ENCODE data around the gene METTL26.

The METTL26 gene

GRCh38 chr16:595094-595528 lies 41.0 kb downstream of the METTL26 start:
- DNase-seq, result no peak
- intact Hi-C loops (cut with DNase I; ENCODE audit: low total_unique reads), result no loop called here
- Histone ChIP-seq H3K27ac (no peak overlapping the region), H3K9me3 (no peaks in the 10 kb centered on the region), H3K4me1 (peaks cover 0 to 48% (median 25%) of the 10 kb centered on the region in 4 donors), H3K36me3 (peaks cover 0 to 41% (median 9%) of the 10 kb centered on the region in 3 donors), H3K27me3 (no peaks in the 10 kb centered on the region), H3K4me3 (no peak overlapping the region)
- no peak for TF ChIP-seq CTCF (IDR thresholded peaks at IDR 0.05)

DNA sequence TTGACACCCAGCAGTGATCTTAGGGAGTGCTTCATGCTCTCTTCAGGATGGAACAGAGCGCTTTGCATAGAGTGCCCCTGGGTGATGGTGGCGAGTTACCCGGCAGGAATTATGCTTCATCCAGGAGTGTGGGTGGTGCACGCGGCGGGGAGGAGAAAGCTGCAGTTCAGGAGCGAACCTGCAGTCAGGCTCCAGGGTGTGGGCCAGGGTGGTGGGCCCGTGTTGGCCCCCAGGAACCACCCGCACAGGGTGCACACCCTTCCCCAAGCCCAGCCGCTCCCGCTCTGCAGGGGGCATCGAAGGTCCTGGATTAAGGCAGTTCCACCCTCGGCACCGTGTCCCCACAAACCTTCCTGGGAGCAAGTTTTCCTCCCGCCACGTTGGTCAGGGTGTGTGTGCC lies 42.3 kb downstream of the METTL26 start:
- no peaks in the 10 kb centered on the region for H3K27me3 ChIP-seq
- H3K27ac ChIP-seq, result no peak overlapping the region
- H3K4me3 ChIP-seq, result no peak overlapping the region
- intact Hi-C loops (cut with DNase I; ENCODE audit: low total_unique reads), result no loop called here
- DNase-seq, result no peak
- TF ChIP-seq CTCF (IDR thresholded peaks at IDR 0.05), result no peak
- H3K36me3 ChIP-seq, result peaks cover 0 to 33% (median 5%) of the 10 kb centered on the region in 3 donors
- H3K4me1 ChIP-seq, result peaks cover 0 to 48% (median 25%) of the 10 kb centered on the region in 4 donors
- H3K9me3 ChIP-seq, result no peaks in the 10 kb centered on the region

- no peak for TF ChIP-seq CTCF (IDR thresholded peaks at IDR 0.05)
- Histone ChIP-seq H3K9me3 (no peaks in the 10 kb centered on the region), H3K36me3 (peaks cover 0 to 30% (median 5%) of the 10 kb centered on the region in 3 donors), H3K4me3 (no peak overlapping the region), H3K4me1 (peaks cover 0 to 50% (median 26%) of the 10 kb centered on the region in 4 donors), H3K27ac (no peak overlapping the region), H3K27me3 (no peaks in the 10 kb centered on the region)
- intact Hi-C loops (cut with DNase I; ENCODE audit: low total_unique reads), result no loop called here
- DNase-seq, result no peak
Observed at GRCh38 chr16:593406-593805, 42.7 kb downstream of the METTL26 start.

- Histone ChIP-seq H3K27me3 (no peaks in the 10 kb centered on the region), H3K36me3 (peaks cover 0 to 30% (median 5%) of the 10 kb centered on the region in 3 donors), H3K4me1 (peaks cover 0 to 57% (median 33%) of the 10 kb centered on the region in 4 donors), H3K4me3 (no peak overlapping the region), H3K9me3 (no peaks in the 10 kb centered on the region), H3K27ac (no peak overlapping the region)
- intact Hi-C loops (cut with DNase I; ENCODE audit: low total_unique reads), result no loop called here
- DNase-seq, result peak in 1 of 2 donors; percentile 61
- no peak for TF ChIP-seq CTCF (IDR thresholded peaks at IDR 0.05)
Observed at GRCh38 chr16:592518-593306, 43.4 kb downstream of the METTL26 start.

DNA sequence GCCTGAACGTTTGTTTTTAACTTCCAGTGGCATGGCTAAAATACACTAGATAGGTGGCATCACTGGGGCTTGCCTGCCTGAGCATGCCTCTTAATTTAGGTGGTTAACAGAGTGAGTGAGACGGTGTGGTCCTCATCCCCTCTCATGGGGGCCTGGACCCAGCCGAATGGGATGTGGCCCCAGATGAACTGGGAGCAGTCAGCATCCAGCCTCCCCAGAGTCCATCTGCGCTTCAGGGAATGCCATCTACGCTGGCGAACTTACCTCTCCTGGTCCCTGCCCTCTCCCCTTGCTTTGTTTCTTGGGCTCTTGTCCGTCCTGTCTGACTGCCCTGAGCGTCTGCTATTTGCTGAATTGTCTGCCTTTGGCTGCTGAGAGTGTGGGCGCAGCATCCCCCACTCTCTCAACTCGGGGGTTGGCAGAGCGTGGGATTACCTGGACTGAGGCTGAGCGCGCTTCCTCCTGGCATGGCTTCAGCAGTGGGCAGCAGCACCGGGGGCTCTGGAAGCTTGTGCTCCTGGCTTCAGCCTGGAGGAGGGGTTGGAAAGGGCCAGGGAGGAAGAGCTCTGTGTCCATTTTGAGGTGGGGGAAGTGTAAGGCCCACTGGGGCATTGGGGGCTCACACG lies 44.1 kb downstream of the METTL26 start:
- Histone ChIP-seq H3K27me3 (no peaks in the 10 kb centered on the region), H3K36me3 (peaks cover 0 to 26% (median 5%) of the 10 kb centered on the region in 3 donors), H3K4me1 (peaks cover 0 to 64% (median 39%) of the 10 kb centered on the region in 4 donors), H3K4me3 (no peak overlapping the region), H3K27ac (no peak overlapping the region), H3K9me3 (no peaks in the 10 kb centered on the region)
- no peak for DNase-seq
- no peak for TF ChIP-seq CTCF (IDR thresholded peaks at IDR 0.05)
- intact Hi-C loops (cut with DNase I; ENCODE audit: low total_unique reads), result no loop called here
